ENCODE data around the gene GAS7. TPM values are rescaled to one million over a fixed set of nuclear protein-coding genes. Genes with fewer than 3 reads are reported as not detected.

The GAS7 gene
- total and polyA plus RNA-seq, 9 donors, result 7.1 to 48.0 (median 24.2) TPM

GRCh38 chr17:10119203-10120108 is 79.0 kb downstream of the GAS7 start:
- no peak for TF ChIP-seq EP300 (IDR thresholded peaks at IDR 0.05)
- no peak for TF ChIP-seq POLR2A (IDR thresholded peaks at IDR 0.05)
- TF ChIP-seq, protein P1, sequence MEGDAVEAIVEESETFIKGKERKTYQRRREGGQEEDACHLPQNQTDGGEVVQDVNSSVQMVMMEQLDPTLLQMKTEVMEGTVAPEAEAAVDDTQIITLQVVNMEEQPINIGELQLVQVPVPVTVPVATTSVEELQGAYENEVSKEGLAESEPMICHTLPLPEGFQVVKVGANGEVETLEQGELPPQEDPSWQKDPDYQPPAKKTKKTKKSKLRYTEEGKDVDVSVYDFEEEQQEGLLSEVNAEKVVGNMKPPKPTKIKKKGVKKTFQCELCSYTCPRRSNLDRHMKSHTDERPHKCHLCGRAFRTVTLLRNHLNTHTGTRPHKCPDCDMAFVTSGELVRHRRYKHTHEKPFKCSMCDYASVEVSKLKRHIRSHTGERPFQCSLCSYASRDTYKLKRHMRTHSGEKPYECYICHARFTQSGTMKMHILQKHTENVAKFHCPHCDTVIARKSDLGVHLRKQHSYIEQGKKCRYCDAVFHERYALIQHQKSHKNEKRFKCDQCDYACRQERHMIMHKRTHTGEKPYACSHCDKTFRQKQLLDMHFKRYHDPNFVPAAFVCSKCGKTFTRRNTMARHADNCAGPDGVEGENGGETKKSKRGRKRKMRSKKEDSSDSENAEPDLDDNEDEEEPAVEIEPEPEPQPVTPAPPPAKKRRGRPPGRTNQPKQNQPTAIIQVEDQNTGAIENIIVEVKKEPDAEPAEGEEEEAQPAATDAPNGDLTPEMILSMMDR (IDR thresholded peaks at IDR 0.05), result no peak
- DNase-seq, result no peak
- H3K27me3 ChIP-seq, result no peaks in the 10 kb centered on the region
- no peak overlapping the region for H3K27ac ChIP-seq
- intact Hi-C loops (cut with DNase I), result no loop called here
- H3K9me3 ChIP-seq, result no peaks in the 10 kb centered on the region
- H3K4me1 ChIP-seq (ENCODE audit: insufficient read depth), result peaks cover 20% of the 10 kb centered on the region
- WGBS, 3 donors, result 55 to 66% (median 57%) methylated on average over 8 of the region's 8 CpGs
- H3K36me3 ChIP-seq, result no peaks in the 10 kb centered on the region
- H3K4me3 ChIP-seq, result no peak overlapping the region

- no peak for TF ChIP-seq EP300 (IDR thresholded peaks at IDR 0.05)
- TF ChIP-seq, protein P1 (IDR thresholded peaks at IDR 0.05), result no peak
- H3K9me3 ChIP-seq, result no peaks in the 10 kb centered on the region
- H3K4me3 ChIP-seq, result no peak overlapping the region
- H3K4me1 ChIP-seq (ENCODE audit: insufficient read depth), result peaks cover 22% of the 10 kb centered on the region
- H3K27me3 ChIP-seq, result no peaks in the 10 kb centered on the region
- 90 to 96% (median 92%) methylated on average over 5 of the region's 5 CpGs for WGBS, 3 donors
- H3K27ac ChIP-seq, result no peak overlapping the region
- no peaks in the 10 kb centered on the region for H3K36me3 ChIP-seq
- no peak for DNase-seq
- intact Hi-C loops (cut with DNase I), result no loop called here
Measured at GRCh38 chr17:10118788-10119130, 79.6 kb downstream of the GAS7 start.

DNA sequence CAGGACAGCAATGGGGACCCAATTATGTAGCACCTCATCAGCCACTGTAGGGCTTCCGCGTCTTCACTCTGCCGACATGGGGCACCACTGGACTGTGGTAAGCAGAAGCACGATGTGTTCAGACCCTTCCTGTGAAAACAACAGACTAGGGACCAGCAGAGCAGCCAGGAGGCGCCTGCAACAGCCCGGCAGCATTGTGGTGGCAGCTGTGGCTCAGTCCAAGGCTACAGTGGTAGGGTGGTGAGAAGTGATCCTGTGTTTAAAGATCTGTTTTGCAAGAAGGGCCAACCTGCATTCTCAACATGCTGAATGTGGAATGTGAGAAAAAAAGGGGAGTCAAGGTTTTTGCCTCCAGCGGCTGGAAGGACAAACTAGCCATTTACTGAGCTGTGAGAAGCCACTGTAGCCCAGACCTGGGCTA is 80.8 kb downstream of the GAS7 start:
- peak overlapping the region in 1 of 2 donors; percentile 25 for H3K27ac ChIP-seq
- H3K9me3 ChIP-seq, result no peaks in the 10 kb centered on the region
- H3K4me1 ChIP-seq (ENCODE audit: insufficient read depth), result peaks cover 22% of the 10 kb centered on the region
- H3K4me3 ChIP-seq, result no peak overlapping the region
- no peak for DNase-seq
- intact Hi-C loops (cut with DNase I), result no loop called here
- TF ChIP-seq, protein P1 (IDR thresholded peaks at IDR 0.05), result no peak
- no peak for TF ChIP-seq EP300 (IDR thresholded peaks at IDR 0.05)
- TF ChIP-seq POLR2A (IDR thresholded peaks at IDR 0.05), result no peak
- WGBS, 3 donors, result 42 to 55% (median 50%) methylated on average over 7 of the region's 7 CpGs
- no peaks in the 10 kb centered on the region for H3K36me3 ChIP-seq
- H3K27me3 ChIP-seq, result no peaks in the 10 kb centered on the region

GRCh38 chr17:10116753-10117420 is 81.5 kb downstream of the GAS7 start:
- Histone ChIP-seq H3K27ac (no peak overlapping the region), H3K9me3 (no peaks in the 10 kb centered on the region), H3K4me3 (no peak overlapping the region), H3K27me3 (no peaks in the 10 kb centered on the region), H3K4me1 (ENCODE audit: insufficient read depth) (peaks cover 22% of the 10 kb centered on the region), H3K36me3 (no peaks in the 10 kb centered on the region)
- TF ChIP-seq, protein P1 (IDR thresholded peaks at IDR 0.05), result no peak
- TF ChIP-seq EP300 (IDR thresholded peaks at IDR 0.05) (no peak), POLR2A (IDR thresholded peaks at IDR 0.05) (no peak)
- WGBS, 3 donors, result 86 to 91% (median 87%) methylated on average over 5 of the region's 5 CpGs
- no peak for DNase-seq
- intact Hi-C loops (cut with DNase I), result no loop called here
